AG04450 (cell line): ENCODE measurements around the gene MAPK8IP3. TPM values are rescaled to one million over a fixed set of nuclear protein-coding genes. Genes with fewer than 3 reads are reported as not detected.

Experiments
- CTCF ChIA-PET: fragments of 300-600, 350-600 bp; formaldehyde crosslinking; extraction: SDS; loops from one replicate; lab custom pipeline; 2022; ENCODE audit warnings: antibody characterized with exemption, inconsistent platforms; lab: Charles Lee
- POLR2A ChIA-PET: fragments of 350-600 bp; formaldehyde crosslinking; extraction: SDS; loops from one replicate; lab custom pipeline; 2021; ENCODE audit warnings: antibody characterized with exemption, inconsistent platforms; lab: Yijun Ruan, JAX
- DNase-seq: peaks from one replicate; pipeline ENCODE4 v3.0.0-alpha.2; 2011; ENCODE audit warnings: low read depth, low spot score
- H3K27ac ChIP-seq: one replicate; pipeline ENCODE4 v1.5.1; 2012; ENCODE audit warnings: low read depth, low read length, control low read depth
- H3K27me3 ChIP-seq: one replicate; pipeline ENCODE4 v1.6.0; 2012; ENCODE audit warnings: low read length; ENCODE audit not compliant: control insufficient read depth, insufficient read depth
- H3K4me3 ChIP-seq: 2 replicates; pipeline ENCODE4 v1.5.1; 2011; ENCODE audit warnings: mild to moderate bottlenecking, low read depth, low read length, control low read depth
- H3K9me3 ChIP-seq: 2 replicates; pipeline ENCODE4 v1.5.1; 2012; ENCODE audit warnings: low read length; ENCODE audit not compliant: control insufficient read depth, insufficient read depth
- polyA minus RNA-seq: library from RNA; depleted of rRNA, polyadenylated mRNA; stranded (reverse); fragments of >200 nt; gene quantifications from 2 replicates; pipeline ENCODE4 v1.2.3, GENCODE V29; 2011; rRNA and poly(A)+ RNA removed
- polyA plus RNA-seq: library from polyadenylated mRNA; depleted of rRNA; stranded (reverse); fragments of >200 nt; gene quantifications from 2 replicates; pipeline ENCODE4 v1.2.3, GENCODE V29; 2011; rRNA removed
- TF ChIP-seq, protein P1 (sequence below): IDR thresholded peaks from 2 replicates; pipeline ENCODE4 v1.5.1; 2011; ENCODE audit warnings: low read depth, low read length, control low read depth, inconsistent platforms

Gene MAPK8IP3, protein sequence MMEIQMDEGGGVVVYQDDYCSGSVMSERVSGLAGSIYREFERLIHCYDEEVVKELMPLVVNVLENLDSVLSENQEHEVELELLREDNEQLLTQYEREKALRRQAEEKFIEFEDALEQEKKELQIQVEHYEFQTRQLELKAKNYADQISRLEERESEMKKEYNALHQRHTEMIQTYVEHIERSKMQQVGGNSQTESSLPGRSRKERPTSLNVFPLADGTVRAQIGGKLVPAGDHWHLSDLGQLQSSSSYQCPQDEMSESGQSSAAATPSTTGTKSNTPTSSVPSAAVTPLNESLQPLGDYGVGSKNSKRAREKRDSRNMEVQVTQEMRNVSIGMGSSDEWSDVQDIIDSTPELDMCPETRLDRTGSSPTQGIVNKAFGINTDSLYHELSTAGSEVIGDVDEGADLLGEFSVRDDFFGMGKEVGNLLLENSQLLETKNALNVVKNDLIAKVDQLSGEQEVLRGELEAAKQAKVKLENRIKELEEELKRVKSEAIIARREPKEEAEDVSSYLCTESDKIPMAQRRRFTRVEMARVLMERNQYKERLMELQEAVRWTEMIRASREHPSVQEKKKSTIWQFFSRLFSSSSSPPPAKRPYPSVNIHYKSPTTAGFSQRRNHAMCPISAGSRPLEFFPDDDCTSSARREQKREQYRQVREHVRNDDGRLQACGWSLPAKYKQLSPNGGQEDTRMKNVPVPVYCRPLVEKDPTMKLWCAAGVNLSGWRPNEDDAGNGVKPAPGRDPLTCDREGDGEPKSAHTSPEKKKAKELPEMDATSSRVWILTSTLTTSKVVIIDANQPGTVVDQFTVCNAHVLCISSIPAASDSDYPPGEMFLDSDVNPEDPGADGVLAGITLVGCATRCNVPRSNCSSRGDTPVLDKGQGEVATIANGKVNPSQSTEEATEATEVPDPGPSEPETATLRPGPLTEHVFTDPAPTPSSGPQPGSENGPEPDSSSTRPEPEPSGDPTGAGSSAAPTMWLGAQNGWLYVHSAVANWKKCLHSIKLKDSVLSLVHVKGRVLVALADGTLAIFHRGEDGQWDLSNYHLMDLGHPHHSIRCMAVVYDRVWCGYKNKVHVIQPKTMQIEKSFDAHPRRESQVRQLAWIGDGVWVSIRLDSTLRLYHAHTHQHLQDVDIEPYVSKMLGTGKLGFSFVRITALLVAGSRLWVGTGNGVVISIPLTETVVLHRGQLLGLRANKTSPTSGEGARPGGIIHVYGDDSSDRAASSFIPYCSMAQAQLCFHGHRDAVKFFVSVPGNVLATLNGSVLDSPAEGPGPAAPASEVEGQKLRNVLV (N-terminal part only)
- polyA plus RNA-seq (11.8 and 14.7 TPM in 2 replicates), polyA minus RNA-seq (17.8 and 31.3 TPM in 2 replicates)

DNA sequence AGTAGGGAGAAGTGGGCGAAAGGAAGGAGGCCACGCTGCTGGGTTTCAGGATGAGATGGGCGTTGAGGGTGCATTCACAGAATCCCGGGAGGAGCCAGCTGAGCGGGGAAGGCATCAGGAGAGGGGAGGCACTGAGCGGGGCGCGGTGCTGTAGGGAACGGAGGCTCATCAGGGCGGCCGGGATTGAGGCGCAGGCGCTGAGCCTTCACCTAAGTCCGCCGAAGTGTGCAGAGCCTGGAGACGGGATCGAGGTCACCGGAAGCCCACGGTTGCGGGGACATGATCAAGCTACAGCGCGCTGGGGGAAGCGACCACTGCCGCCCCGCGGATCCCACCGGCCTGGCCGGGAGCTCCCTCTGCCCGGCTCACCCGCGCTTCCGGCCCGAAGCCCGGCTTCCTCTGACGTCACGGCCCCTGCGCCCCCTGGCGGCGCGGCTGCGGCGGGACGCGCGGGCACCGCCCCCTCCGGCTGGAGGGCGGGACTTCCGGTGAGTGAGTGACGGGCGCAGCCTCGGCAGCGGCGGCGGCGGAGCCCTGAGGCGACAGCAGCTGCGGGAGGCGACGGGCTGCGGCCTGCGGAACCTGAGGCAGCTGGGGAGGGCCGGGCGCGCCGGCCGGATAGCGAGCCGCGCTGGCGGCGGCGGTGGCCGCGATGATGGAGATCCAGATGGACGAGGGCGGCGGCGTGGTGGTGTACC is at the start of gene MAPK8IP3:
Gene MAPK8IP3 (plus strand): TSS at position 508 of the 698 bp plus-strand sequence. CDS start 145 bp downstream, at position 653.
- H3K27ac ChIP-seq, result peak within 1 kb of the TSS; percentile 89
- POLR2A ChIA-PET, result interaction anchor here (0.7 to 2.1 kb wide), 9 partner anchors 27 to 1148 kb away, joined by 3 to 15 read pairs (median 4); partner anchors contain the start of genes JPT2, NUBP2, SPSB3 and UQCC4

DNA sequence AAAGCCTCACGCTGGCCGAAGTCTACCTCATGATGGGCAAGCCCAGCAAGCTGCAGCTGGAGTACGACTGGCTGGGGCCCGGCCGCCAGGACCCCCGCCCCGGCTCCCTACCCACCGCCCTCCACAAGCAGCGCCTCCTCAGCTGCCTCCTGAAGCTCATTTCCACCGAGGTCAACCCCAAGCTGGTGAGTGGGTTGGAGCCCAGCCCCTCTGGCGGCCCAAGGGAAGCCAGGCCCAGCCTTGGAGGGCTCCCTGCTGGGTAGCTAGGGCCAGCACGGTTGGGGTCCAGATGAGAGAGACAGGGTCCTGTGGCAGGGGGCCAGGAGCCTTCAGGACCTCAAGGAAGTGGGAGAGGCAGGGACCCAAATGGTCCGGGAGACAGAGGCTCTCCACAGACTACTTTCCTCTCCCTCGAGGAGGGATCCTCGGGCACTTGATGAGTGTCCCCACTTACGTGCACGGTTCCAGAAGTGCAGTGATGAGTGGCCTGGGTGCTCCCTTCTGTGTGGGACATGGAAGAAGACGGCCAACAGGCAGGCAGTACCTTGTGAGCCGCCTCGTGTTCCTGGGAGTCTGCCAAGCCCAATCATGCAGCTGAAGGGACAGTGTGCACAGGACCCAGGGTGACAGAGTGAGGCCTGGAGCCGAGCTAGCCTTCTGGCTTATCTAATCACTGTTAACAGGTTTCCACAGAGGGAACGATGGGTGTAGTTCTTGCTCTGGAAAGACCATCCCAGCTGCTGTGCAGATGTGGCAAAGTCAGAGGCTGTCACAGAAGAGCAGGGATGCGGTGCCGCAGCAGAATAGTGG is 49.0 kb upstream of the MAPK8IP3 start:
- H3K9me3 ChIP-seq, result no peaks in the 10 kb centered on the region; the same call in 1 of the 2 replicates
- no peak overlapping the region for H3K4me3 ChIP-seq
- H3K27me3 ChIP-seq, result no peaks in the 10 kb centered on the region
- DNase-seq, result no peak
- CTCF ChIA-PET, result no interaction called here
- TF ChIP-seq, protein P1, sequence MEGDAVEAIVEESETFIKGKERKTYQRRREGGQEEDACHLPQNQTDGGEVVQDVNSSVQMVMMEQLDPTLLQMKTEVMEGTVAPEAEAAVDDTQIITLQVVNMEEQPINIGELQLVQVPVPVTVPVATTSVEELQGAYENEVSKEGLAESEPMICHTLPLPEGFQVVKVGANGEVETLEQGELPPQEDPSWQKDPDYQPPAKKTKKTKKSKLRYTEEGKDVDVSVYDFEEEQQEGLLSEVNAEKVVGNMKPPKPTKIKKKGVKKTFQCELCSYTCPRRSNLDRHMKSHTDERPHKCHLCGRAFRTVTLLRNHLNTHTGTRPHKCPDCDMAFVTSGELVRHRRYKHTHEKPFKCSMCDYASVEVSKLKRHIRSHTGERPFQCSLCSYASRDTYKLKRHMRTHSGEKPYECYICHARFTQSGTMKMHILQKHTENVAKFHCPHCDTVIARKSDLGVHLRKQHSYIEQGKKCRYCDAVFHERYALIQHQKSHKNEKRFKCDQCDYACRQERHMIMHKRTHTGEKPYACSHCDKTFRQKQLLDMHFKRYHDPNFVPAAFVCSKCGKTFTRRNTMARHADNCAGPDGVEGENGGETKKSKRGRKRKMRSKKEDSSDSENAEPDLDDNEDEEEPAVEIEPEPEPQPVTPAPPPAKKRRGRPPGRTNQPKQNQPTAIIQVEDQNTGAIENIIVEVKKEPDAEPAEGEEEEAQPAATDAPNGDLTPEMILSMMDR, result no peak
- POLR2A ChIA-PET, result no interaction called here
- H3K27ac ChIP-seq, result no peak overlapping the region

More for the DNA sequence above, at the start of gene MAPK8IP3:
- peak; percentile 47 for DNase-seq
- H3K4me3 ChIP-seq, result peak within 1 kb of the TSS; percentile 94
- H3K9me3 ChIP-seq, result no peaks in the 10 kb centered on the region; the same call in 1 of the 2 replicates
- H3K27me3 ChIP-seq, result no peaks in the 10 kb centered on the region
- CTCF ChIA-PET, result interaction anchor here (0.6 to 3.0 kb wide), 22 partner anchors 8 to 168 kb away, joined by 3 to 29 read pairs (median 5); partner anchors contain the start of genes JPT2 and NUBP2
- TF ChIP-seq, protein P1, result peak; percentile 62

DNA sequence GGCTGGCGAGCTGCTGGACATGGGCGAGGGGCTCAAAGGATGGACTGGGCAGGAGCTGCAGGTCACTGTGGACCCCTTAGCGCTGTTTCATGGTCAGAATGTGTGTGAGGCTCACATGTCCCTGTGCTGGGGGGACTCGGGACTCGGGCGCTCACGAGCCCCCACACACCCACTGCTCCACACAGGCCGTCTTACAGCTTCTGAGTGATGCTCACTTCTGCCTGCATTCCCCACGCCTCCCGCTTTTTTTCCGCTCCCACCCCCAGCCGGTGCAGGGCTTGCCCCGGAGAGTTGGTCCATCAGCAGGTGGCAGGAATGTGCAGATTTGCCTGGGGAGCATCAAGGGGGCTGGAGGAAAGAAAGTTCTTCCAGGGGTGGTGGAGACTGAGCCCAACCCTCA is 48.2 kb upstream of the MAPK8IP3 start:
- CTCF ChIA-PET, result no interaction called here
- Histone ChIP-seq H3K9me3 (no peaks in the 10 kb centered on the region; the same call in 1 of the 2 replicates), H3K27ac (no peak overlapping the region), H3K4me3 (no peak overlapping the region), H3K27me3 (no peaks in the 10 kb centered on the region)
- no peak for DNase-seq
- TF ChIP-seq, protein P1, result no peak
- POLR2A ChIA-PET, result no interaction called here

DNA sequence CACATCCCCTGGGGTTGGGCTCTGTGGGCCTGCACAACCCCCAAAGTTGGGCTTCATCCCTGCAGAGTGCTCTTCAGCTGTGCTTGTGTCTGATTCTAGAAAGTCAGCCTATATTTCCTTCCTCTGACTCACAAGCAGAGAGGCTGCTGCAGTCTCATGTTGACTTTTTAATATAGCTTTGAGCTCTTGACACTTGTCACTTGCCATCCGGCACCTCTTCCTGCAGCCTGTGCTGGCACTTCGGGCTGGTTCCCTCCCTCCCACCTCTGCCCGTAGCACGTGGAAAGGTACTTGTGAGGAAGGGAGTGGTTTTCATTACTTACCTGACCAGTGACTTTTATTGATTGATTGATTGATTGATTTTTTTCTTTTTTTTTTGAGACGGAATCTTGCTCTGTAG is 47.0 kb upstream of the MAPK8IP3 start:
- ChIA-PET CTCF (no interaction called here), POLR2A (no interaction called here)
- H3K9me3 ChIP-seq, result no peaks in the 10 kb centered on the region; the same call in 1 of the 2 replicates

More for the DNA sequence above, 47.0 kb upstream of the MAPK8IP3 start:
- H3K27ac ChIP-seq, result no peak overlapping the region
- no peaks in the 10 kb centered on the region for H3K27me3 ChIP-seq
- H3K4me3 ChIP-seq, result no peak overlapping the region
- no peak for DNase-seq
- TF ChIP-seq, protein P1, result no peak
